ENCODE measurements around the gene LUM.

Gene LUM

GRCh38 chr12:91129662-91130362 is 18.5 kb upstream of the LUM start:
- Histone ChIP-seq H3K27ac (ENCODE audit: low read length) (no peak overlapping the region), H3K27me3 (ENCODE audit: insufficient read depth, low read length) (no peaks in the 10 kb centered on the region), H3K9me3 (ENCODE audit: insufficient read depth, low read depth, low read length) (no peaks in the 10 kb centered on the region), H3K4me3 (ENCODE audit: low read length) (no peak overlapping the region), H3K36me3 (ENCODE audit: insufficient read depth, low read depth, low read length) (no peaks in the 10 kb centered on the region), H3K9ac (ENCODE audit: low read depth, low read length) (no peak overlapping the region), H3K4me1 (ENCODE audit: insufficient read depth, low read length) (no peaks in the 10 kb centered on the region)

- Histone ChIP-seq H3K9me3 (ENCODE audit: insufficient read depth, low read depth, low read length) (no peaks in the 10 kb centered on the region), H3K36me3 (ENCODE audit: insufficient read depth, low read depth, low read length) (no peaks in the 10 kb centered on the region), H3K9ac (ENCODE audit: low read depth, low read length) (no peak overlapping the region), H3K27me3 (ENCODE audit: insufficient read depth, low read length) (no peaks in the 10 kb centered on the region), H3K27ac (ENCODE audit: low read length) (no peak overlapping the region), H3K4me1 (ENCODE audit: insufficient read depth, low read length) (no peaks in the 10 kb centered on the region), H3K4me3 (ENCODE audit: low read length) (no peak overlapping the region)
Observed at GRCh38 chr12:91127751-91128150, 16.5 kb upstream of the LUM start.

GRCh38 chr12:91127306-91127705 is 16.0 kb upstream of the LUM start:
- H3K9me3 ChIP-seq (ENCODE audit: insufficient read depth, low read depth, low read length), result no peaks in the 10 kb centered on the region
- H3K36me3 ChIP-seq (ENCODE audit: insufficient read depth, low read depth, low read length), result no peaks in the 10 kb centered on the region
- no peak overlapping the region for H3K9ac ChIP-seq (ENCODE audit: low read depth, low read length)

GRCh38 chr12:91126516-91126915 is 15.2 kb upstream of the LUM start:
- Histone ChIP-seq H3K36me3 (ENCODE audit: insufficient read depth, low read depth, low read length) (no peaks in the 10 kb centered on the region), H3K4me1 (ENCODE audit: insufficient read depth, low read length) (no peaks in the 10 kb centered on the region), H3K9ac (ENCODE audit: low read depth, low read length) (no peak overlapping the region), H3K27ac (ENCODE audit: low read length) (no peak overlapping the region), H3K4me3 (ENCODE audit: low read length) (no peak overlapping the region), H3K9me3 (ENCODE audit: insufficient read depth, low read depth, low read length) (no peaks in the 10 kb centered on the region), H3K27me3 (ENCODE audit: insufficient read depth, low read length) (no peaks in the 10 kb centered on the region)

More at GRCh38 chr12:91127306-91127705, 16.0 kb upstream of the LUM start:
- H3K4me1 ChIP-seq (ENCODE audit: insufficient read depth, low read length), result no peaks in the 10 kb centered on the region
- H3K27me3 ChIP-seq (ENCODE audit: insufficient read depth, low read length), result no peaks in the 10 kb centered on the region
- no peak overlapping the region for H3K27ac ChIP-seq (ENCODE audit: low read length)
- H3K4me3 ChIP-seq (ENCODE audit: low read length), result no peak overlapping the region

GRCh38 chr12:91123236-91123916 is 12.1 kb upstream of the LUM start:
- Histone ChIP-seq H3K27ac (ENCODE audit: low read length) (no peak overlapping the region), H3K9me3 (ENCODE audit: insufficient read depth, low read depth, low read length) (no peaks in the 10 kb centered on the region), H3K4me1 (ENCODE audit: insufficient read depth, low read length) (no peaks in the 10 kb centered on the region), H3K4me3 (ENCODE audit: low read length) (no peak overlapping the region), H3K9ac (ENCODE audit: low read depth, low read length) (no peak overlapping the region), H3K36me3 (ENCODE audit: insufficient read depth, low read depth, low read length) (no peaks in the 10 kb centered on the region), H3K27me3 (ENCODE audit: insufficient read depth, low read length) (no peaks in the 10 kb centered on the region)

GRCh38 chr12:91120781-91121180 is 9.5 kb upstream of the LUM start:
- no peaks in the 10 kb centered on the region for H3K4me1 ChIP-seq (ENCODE audit: insufficient read depth, low read length)
- H3K27ac ChIP-seq (ENCODE audit: low read length), result no peak overlapping the region
- H3K9ac ChIP-seq (ENCODE audit: low read depth, low read length), result no peak overlapping the region
- H3K9me3 ChIP-seq (ENCODE audit: insufficient read depth, low read depth, low read length), result no peaks in the 10 kb centered on the region
- no peaks in the 10 kb centered on the region for H3K36me3 ChIP-seq (ENCODE audit: insufficient read depth, low read depth, low read length)
- H3K27me3 ChIP-seq (ENCODE audit: insufficient read depth, low read length), result no peaks in the 10 kb centered on the region
- no peak overlapping the region for H3K4me3 ChIP-seq (ENCODE audit: low read length)

GRCh38 chr12:91119089-91119488 is 7.8 kb upstream of the LUM start:
- H3K9me3 ChIP-seq (ENCODE audit: insufficient read depth, low read depth, low read length), result no peaks in the 10 kb centered on the region
- no peaks in the 10 kb centered on the region for H3K27me3 ChIP-seq (ENCODE audit: insufficient read depth, low read length)
- no peaks in the 10 kb centered on the region for H3K36me3 ChIP-seq (ENCODE audit: insufficient read depth, low read depth, low read length)
- no peak overlapping the region for H3K4me3 ChIP-seq (ENCODE audit: low read length)
- H3K9ac ChIP-seq (ENCODE audit: low read depth, low read length), result no peak overlapping the region
- no peaks in the 10 kb centered on the region for H3K4me1 ChIP-seq (ENCODE audit: insufficient read depth, low read length)
- H3K27ac ChIP-seq (ENCODE audit: low read length), result no peak overlapping the region

- Histone ChIP-seq H3K36me3 (ENCODE audit: insufficient read depth, low read depth, low read length) (no peaks in the 10 kb centered on the region), H3K9ac (ENCODE audit: low read depth, low read length) (no peak overlapping the region), H3K4me1 (ENCODE audit: insufficient read depth, low read length) (no peaks in the 10 kb centered on the region; the same call in 1 of the 2 replicates)
Observed at GRCh38 chr12:91113621-91114020, 2.3 kb upstream of the LUM start.

GRCh38 chr12:91110311-91110924 is 876 bp downstream of the LUM start:
- Histone ChIP-seq H3K9ac (ENCODE audit: low read depth, low read length) (no peak overlapping the region), H3K36me3 (ENCODE audit: insufficient read depth, low read depth, low read length) (no peaks in the 10 kb centered on the region), H3K27ac (ENCODE audit: low read length) (no peak overlapping the region), H3K4me1 (ENCODE audit: insufficient read depth, low read length) (no peaks in the 10 kb centered on the region; the same call in 1 of the 2 replicates), H3K4me3 (ENCODE audit: low read length) (no peak overlapping the region), H3K27me3 (ENCODE audit: insufficient read depth, low read length) (no peaks in the 10 kb centered on the region), H3K9me3 (ENCODE audit: insufficient read depth, low read depth, low read length) (no peaks in the 10 kb centered on the region)

More at GRCh38 chr12:91113621-91114020, 2.3 kb upstream of the LUM start:
- Histone ChIP-seq H3K27ac (ENCODE audit: low read length) (no peak overlapping the region), H3K9me3 (ENCODE audit: insufficient read depth, low read depth, low read length) (no peaks in the 10 kb centered on the region), H3K4me3 (ENCODE audit: low read length) (no peak overlapping the region), H3K27me3 (ENCODE audit: insufficient read depth, low read length) (no peaks in the 10 kb centered on the region)

GRCh38 chr12:91109581-91110310 is 1.5 kb downstream of the LUM start:
- Histone ChIP-seq H3K4me1 (ENCODE audit: insufficient read depth, low read length) (no peaks in the 10 kb centered on the region; the same call in 1 of the 2 replicates), H3K27me3 (ENCODE audit: insufficient read depth, low read length) (no peaks in the 10 kb centered on the region), H3K27ac (ENCODE audit: low read length) (no peak overlapping the region), H3K36me3 (ENCODE audit: insufficient read depth, low read depth, low read length) (no peaks in the 10 kb centered on the region), H3K9me3 (ENCODE audit: insufficient read depth, low read depth, low read length) (no peaks in the 10 kb centered on the region), H3K4me3 (ENCODE audit: low read length) (no peak overlapping the region), H3K9ac (ENCODE audit: low read depth, low read length) (no peak overlapping the region)

GRCh38 chr12:91109148-91109564 is 2.1 kb downstream of the LUM start:
- Histone ChIP-seq H3K36me3 (ENCODE audit: insufficient read depth, low read depth, low read length) (no peaks in the 10 kb centered on the region), H3K27me3 (ENCODE audit: insufficient read depth, low read length) (no peaks in the 10 kb centered on the region), H3K27ac (ENCODE audit: low read length) (no peak overlapping the region), H3K4me1 (ENCODE audit: insufficient read depth, low read length) (no peaks in the 10 kb centered on the region; the same call in 1 of the 2 replicates), H3K4me3 (ENCODE audit: low read length) (no peak overlapping the region), H3K9ac (ENCODE audit: low read depth, low read length) (no peak overlapping the region), H3K9me3 (ENCODE audit: insufficient read depth, low read depth, low read length) (no peaks in the 10 kb centered on the region)

All from iPS-20b (cell line).